GM18951 (cell line): Measurements from ENCODE around the gene SULF2.

Experiments used
- POLR2A ChIP-seq: IDR thresholded peaks from 4 replicates; pipeline ENCODE4 v1.6.1; 2011; ENCODE audit warnings: mild to moderate bottlenecking; ENCODE audit not compliant: insufficient read length, insufficient read depth; ENCODE audit errors: extremely low read depth
- in situ Hi-C: fragments of 300-500 bp; cut with MboI; formaldehyde crosslinking; loops from one replicate; pipeline ENCODE4 v1.12.0; 2022; ENCODE audit warnings: low sequenced_read_pairs, mixed read lengths, inconsistent platforms; ENCODE audit not compliant: unreplicated experiment

The SULF2 gene

GRCh38 chr20:47656318-47656717, 129.0 kb downstream of the SULF2 start:
- in situ Hi-C loops: no loop called here
- no peak for TF ChIP-seq POLR2A

- no peak for TF ChIP-seq POLR2A
- in situ Hi-C loops: no loop called here
Observed at GRCh38 chr20:47655635-47656034, 129.6 kb downstream of the SULF2 start.

- in situ Hi-C loops: no loop called here
- no peak for TF ChIP-seq POLR2A
Observed at GRCh38 chr20:47654370-47654769, 130.9 kb downstream of the SULF2 start.

- in situ Hi-C loops: no loop called here
- no peak for TF ChIP-seq POLR2A
Observed at GRCh38 chr20:47653869-47654268, 131.4 kb downstream of the SULF2 start.

DNA sequence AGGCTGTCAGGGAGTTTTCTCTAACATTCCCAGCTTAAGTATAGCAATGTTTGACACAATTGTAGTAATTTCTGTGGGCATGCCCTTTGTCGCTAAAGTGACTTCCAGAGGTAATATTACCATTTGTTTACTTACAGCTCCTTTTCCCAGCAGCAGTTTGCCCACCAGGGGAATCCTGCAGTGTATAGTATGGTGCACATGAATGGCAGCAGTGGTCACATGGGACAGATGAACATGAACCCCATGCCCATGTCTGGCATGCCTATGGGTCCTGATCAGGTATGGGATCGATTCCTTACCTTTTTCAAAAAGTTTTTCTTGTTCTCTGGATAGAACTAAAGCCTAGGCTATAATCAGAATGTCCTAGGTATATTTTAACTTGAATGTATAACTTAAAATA, 132.5 kb downstream of the SULF2 start:
- in situ Hi-C loops: no loop called here
- TF ChIP-seq POLR2A: no peak

GRCh38 chr20:47652301-47652700, 133.0 kb downstream of the SULF2 start:
- in situ Hi-C loops: no loop called here
- TF ChIP-seq POLR2A: no peak

- no peak for TF ChIP-seq POLR2A
- in situ Hi-C loops: loop anchor here (25.0 kb wide), 1 partner anchor 387 kb away; no protein-coding TSS in a partner anchor
Observed at GRCh38 chr20:47648943-47649342, 136.3 kb downstream of the SULF2 start.

DNA sequence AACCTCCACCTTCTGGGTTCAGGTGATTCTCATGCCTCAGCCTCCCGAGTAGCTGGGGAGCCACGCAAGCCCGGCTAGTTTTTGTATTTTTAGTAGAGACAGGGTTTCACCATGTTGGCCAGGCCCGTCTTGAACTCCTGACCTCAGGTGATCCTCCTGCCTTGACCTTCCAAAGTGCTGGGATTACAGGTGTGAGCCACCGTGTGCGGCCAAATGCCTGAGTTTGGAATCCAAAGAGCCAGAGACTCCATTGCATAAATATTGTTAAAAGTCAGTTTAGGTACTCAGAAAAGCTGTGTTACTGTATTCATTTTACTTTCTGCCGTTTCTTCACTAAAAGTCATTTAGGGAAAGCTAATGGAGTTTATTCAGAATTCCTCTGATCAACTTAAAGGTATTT, 137.3 kb downstream of the SULF2 start:
- TF ChIP-seq POLR2A: no peak
- in situ Hi-C loops: loop anchor here (25.0 kb wide), 1 partner anchor 386 kb away; no protein-coding TSS in a partner anchor

GRCh38 chr20:47645632-47646031, 139.6 kb downstream of the SULF2 start:
- TF ChIP-seq POLR2A: no peak
- in situ Hi-C loops: loop anchor here (25.0 kb wide), 1 partner anchor 383 kb away; no protein-coding TSS in a partner anchor

DNA sequence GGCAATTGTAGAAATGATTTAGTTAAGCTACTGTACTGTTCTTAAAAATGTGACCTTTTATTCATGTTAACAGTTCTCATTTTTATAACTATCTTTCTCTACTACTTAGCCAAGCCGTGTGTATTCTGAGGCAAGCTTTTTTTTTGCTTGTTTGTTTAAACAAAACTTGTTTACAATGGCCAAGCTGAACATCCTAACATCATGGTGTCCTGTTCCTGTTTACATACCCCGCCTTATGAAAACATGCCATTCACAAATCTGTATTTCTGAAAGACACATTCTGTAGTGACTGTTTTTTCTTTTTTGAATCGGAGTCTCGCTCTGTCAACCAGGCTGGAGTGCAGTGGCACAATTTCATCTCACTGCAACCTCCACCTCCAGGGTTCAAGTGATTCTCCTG, 142.7 kb downstream of the SULF2 start:
- in situ Hi-C loops: loop anchor here (25.0 kb wide), 1 partner anchor 380 kb away; no protein-coding TSS in a partner anchor
- TF ChIP-seq POLR2A: no peak

GRCh38 chr20:47642118-47642517, 143.2 kb downstream of the SULF2 start:
- in situ Hi-C loops: loop anchor here (25.0 kb wide), 1 partner anchor 380 kb away; no protein-coding TSS in a partner anchor
- no peak for TF ChIP-seq POLR2A

DNA sequence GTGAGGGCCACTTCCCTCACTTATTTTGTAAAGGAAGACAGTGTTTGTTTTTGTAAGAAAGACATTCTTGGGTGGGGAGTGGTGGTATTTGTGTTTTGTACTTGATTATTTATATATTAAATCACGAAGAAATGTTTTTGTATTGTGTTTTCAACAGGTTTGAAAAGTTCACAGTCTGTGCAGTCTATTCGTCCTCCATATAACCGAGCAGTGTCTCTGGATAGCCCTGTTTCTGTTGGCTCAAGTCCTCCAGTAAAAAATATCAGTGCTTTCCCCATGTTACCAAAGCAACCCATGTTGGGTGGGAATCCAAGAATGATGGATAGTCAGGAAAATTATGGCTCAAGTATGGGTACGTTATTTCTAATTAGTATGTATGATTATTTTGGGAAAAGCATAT, 146.4 kb downstream of the SULF2 start:
- no peak for TF ChIP-seq POLR2A
- in situ Hi-C loops: loop anchor here (25.0 kb wide), 1 partner anchor 377 kb away; no protein-coding TSS in a partner anchor

DNA sequence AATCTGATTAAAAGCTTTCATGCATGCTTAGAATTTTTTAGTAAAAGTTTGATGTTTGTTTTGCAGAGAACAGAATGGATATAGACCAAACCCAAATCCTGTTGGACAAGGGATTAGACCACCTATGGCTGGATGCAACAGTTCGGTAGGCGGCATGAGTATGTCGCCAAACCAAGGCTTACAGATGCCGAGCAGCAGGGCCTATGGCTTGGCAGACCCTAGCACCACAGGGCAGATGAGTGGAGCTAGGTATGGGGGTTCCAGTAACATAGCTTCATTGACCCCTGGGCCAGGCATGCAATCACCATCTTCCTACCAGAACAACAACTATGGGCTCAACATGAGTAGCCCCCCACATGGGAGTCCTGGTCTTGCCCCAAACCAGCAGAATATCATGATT, 150.0 kb downstream of the SULF2 start:
- in situ Hi-C loops: loop anchor here (25.0 kb wide), 1 partner anchor 373 kb away; no protein-coding TSS in a partner anchor
- no peak for TF ChIP-seq POLR2A

GRCh38 chr20:47631078-47631477, 154.2 kb downstream of the SULF2 start:
- TF ChIP-seq POLR2A: no peak
- in situ Hi-C loops: loop anchor here (25.0 kb wide), 1 partner anchor 369 kb away; no protein-coding TSS in a partner anchor

DNA sequence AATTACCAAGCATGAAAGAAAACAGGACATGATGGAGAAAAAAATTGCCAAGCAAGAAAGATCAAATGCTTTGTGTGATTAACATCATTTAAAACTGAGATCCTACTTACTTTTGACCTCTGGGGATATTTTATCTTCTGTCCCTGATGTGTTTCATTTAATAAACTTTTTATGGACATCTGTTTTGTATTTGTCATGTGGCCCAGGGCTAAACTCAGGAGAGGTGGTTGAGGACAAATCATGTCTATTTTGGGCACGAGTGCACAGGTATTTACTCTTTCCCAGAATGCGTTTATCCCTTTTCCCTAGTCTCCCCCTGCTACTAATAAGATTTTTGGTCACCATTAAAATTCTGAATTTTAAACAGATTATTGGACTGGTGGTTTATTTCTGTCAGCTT, 155.4 kb downstream of the SULF2 start:
- TF ChIP-seq POLR2A: no peak
- in situ Hi-C loops: loop anchor here (25.0 kb wide), 1 partner anchor 368 kb away; no protein-coding TSS in a partner anchor

DNA sequence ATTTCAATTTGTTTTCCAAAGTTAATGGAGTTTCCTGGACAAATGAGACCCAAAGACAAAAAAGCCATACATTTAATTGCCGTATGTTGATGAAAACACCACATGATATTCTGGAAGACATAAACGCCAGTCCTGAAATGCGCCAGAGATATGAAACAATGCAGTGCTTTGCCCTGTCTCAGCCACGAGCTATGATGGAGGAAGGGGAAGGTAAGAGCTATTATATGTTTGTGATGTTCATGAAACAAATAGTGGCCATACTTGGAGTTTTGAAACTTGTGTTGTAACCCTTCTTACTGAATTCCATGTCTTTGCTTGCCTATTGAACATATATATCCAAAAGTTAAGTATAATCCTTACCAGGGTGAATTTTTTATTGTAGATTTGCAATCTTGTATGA, 157.7 kb downstream of the SULF2 start:
- no peak for TF ChIP-seq POLR2A
- in situ Hi-C loops: loop anchor here (25.0 kb wide), 1 partner anchor 365 kb away; no protein-coding TSS in a partner anchor
